ENCODE data around the gene TRAT1.

- TF ChIP-seq, protein P1, sequence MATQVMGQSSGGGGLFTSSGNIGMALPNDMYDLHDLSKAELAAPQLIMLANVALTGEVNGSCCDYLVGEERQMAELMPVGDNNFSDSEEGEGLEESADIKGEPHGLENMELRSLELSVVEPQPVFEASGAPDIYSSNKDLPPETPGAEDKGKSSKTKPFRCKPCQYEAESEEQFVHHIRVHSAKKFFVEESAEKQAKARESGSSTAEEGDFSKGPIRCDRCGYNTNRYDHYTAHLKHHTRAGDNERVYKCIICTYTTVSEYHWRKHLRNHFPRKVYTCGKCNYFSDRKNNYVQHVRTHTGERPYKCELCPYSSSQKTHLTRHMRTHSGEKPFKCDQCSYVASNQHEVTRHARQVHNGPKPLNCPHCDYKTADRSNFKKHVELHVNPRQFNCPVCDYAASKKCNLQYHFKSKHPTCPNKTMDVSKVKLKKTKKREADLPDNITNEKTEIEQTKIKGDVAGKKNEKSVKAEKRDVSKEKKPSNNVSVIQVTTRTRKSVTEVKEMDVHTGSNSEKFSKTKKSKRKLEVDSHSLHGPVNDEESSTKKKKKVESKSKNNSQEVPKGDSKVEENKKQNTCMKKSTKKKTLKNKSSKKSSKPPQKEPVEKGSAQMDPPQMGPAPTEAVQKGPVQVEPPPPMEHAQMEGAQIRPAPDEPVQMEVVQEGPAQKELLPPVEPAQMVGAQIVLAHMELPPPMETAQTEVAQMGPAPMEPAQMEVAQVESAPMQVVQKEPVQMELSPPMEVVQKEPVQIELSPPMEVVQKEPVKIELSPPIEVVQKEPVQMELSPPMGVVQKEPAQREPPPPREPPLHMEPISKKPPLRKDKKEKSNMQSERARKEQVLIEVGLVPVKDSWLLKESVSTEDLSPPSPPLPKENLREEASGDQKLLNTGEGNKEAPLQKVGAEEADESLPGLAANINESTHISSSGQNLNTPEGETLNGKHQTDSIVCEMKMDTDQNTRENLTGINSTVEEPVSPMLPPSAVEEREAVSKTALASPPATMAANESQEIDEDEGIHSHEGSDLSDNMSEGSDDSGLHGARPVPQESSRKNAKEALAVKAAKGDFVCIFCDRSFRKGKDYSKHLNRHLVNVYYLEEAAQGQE (IDR thresholded peaks at IDR 0.05; ENCODE audit: insufficient read depth in 1 of 2, low read depth in 2 of 2, low read length in 2 of 2) = no peak
- TF ChIP-seq SIN3A (IDR thresholded peaks at IDR 0.05; ENCODE audit: borderline replicate concordance, insufficient read depth, low read length) (no peak), POLR2AphosphoS5 (IDR thresholded peaks at IDR 0.05; ENCODE audit: low read depth, low read length) (no peak)
Measured at GRCh38 chr3:108847187-108847586, 24.6 kb downstream of the TRAT1 start.

Measured in PFSK-1 (cell line).